Endodermal cell (in vitro differentiated cells): Measurements from ENCODE around the gene ACAD11. TPM values are rescaled to one million over a fixed set of nuclear protein-coding genes. Genes with fewer than 3 reads are reported as not detected.

Experiments
- DNase-seq: peaks from one replicate; pipeline ENCODE4 v3.0.0-alpha.2; 2017
- H3K27ac ChIP-seq: 2 replicates; pipeline ENCODE4 v1.5.1; 2013; ENCODE audit warnings: mild to moderate bottlenecking, low read depth, low read length, moderate library complexity
- H3K27me3 ChIP-seq: 2 replicates; pipeline ENCODE4 v1.6.1; 2013; ENCODE audit warnings: mild to moderate bottlenecking, low read length, moderate library complexity; ENCODE audit not compliant: insufficient read depth, control insufficient read depth, poor library complexity, severe bottlenecking
- H3K36me3 ChIP-seq: 2 replicates; pipeline ENCODE4 v1.7.0; 2013; ENCODE audit warnings: mild to moderate bottlenecking, low read length, moderate library complexity; ENCODE audit not compliant: control insufficient read depth, insufficient read depth
- H3K4me1 ChIP-seq: one replicate; pipeline ENCODE4 v1.7.0; 2013; ENCODE audit warnings: low read length; ENCODE audit not compliant: control insufficient read depth, insufficient read depth
- H3K4me3 ChIP-seq: 2 replicates; pipeline ENCODE4 v1.5.1; 2013; ENCODE audit warnings: mild to moderate bottlenecking, low read length, moderate library complexity
- H3K9ac ChIP-seq: 2 replicates; pipeline ENCODE4 v1.6.1; 2013; ENCODE audit warnings: mild to moderate bottlenecking, low read length, moderate library complexity; ENCODE audit not compliant: poor library complexity, severe bottlenecking; ENCODE audit errors: extremely low read depth
- H3K9me3 ChIP-seq: 2 replicates; pipeline ENCODE4 v1.6.1; 2013; ENCODE audit warnings: mild to moderate bottlenecking, low read length, moderate library complexity; ENCODE audit not compliant: control insufficient read depth
- H3K27ac Mint-ChIP-seq: 2 replicates; pipeline ENCODE4 v1.8.0; 2020; ENCODE audit warnings: mixed read lengths
- H3K27me3 Mint-ChIP-seq: 2 replicates; pipeline ENCODE4 v1.8.0; 2021; ENCODE audit warnings: mild to moderate bottlenecking, mixed read lengths; ENCODE audit not compliant: insufficient read depth
- H3K36me3 Mint-ChIP-seq: 2 replicates; pipeline ENCODE4 v1.8.0; 2020; ENCODE audit warnings: low read depth, mixed read lengths
- H3K4me1 Mint-ChIP-seq: 2 replicates; pipeline ENCODE4 v1.8.0; 2020; ENCODE audit warnings: mixed read lengths
- H3K4me3 Mint-ChIP-seq: 2 replicates; pipeline ENCODE4 v1.8.0; 2020; ENCODE audit warnings: mild to moderate bottlenecking, moderate library complexity, mixed read lengths
- H3K9me3 Mint-ChIP-seq: 2 replicates; pipeline ENCODE4 v1.8.0; 2020; ENCODE audit warnings: mild to moderate bottlenecking, mixed read lengths
- CTCF ChIP-seq: fragments of 200-600 bp; sonication (generic); conservative IDR thresholded peaks from 2 replicates; pipeline ENCODE4 v1.5.0; 2021; ENCODE audit warnings: antibody characterized with exemption, mild to moderate bottlenecking
- WGBS, 2 experiments: methylation state at CpG; one replicate each; pipeline versions ENCODE4 v1.1.5 to v1.1.7; 2013; ENCODE audit warnings: missing lambda C conversion rate in 2 of 2, mixed read lengths in 1 of 2; ENCODE audit not compliant: insufficient coverage in 1 of 2, insufficient read length in 1 of 2; 5-methylcytosine and 5-hydroxymethylcytosine counted together
- total RNA-seq, 2 donors: library from RNA; stranded (reverse); fragmentation: NEBNext Ultra II Directional in 1 of 2; extraction: Animal tissue kit (Norgen Biotek cat#: 25700) in 1 of 2; gene quantifications; 2 replicates in 1 of 2; 3 replicates in 1 of 2; pipeline ENCODE4 v1.2.1, GENCODE V29; 2021

ACAD11 gene
- total RNA-seq, 2 donors from 2014 or later, result 21.4 to 22.8 TPM

GRCh38 chr3:132545471-132545870 lies 114.1 kb downstream of the ACAD11 start:
- WGBS, 2 experiments, result 94% methylated on average over 3 of the region's 3 CpGs; no CpG with 5 or more reads in 1 of the 2 experiments
- H3K36me3 ChIP-seq, result peaks cover 5% of the 10 kb centered on the region
- no peak overlapping the region for H3K27ac ChIP-seq
- H3K9ac ChIP-seq, result no peak overlapping the region
- no peak for TF ChIP-seq CTCF
- no peaks in the 10 kb centered on the region for H3K27me3 ChIP-seq
- peaks cover 3% of the 10 kb centered on the region for H3K4me1 ChIP-seq
- peaks cover 3% of the 10 kb centered on the region for H3K9me3 Mint-ChIP-seq
- H3K4me1 Mint-ChIP-seq, result no peaks in the 10 kb centered on the region
- no peak overlapping the region for H3K4me3 Mint-ChIP-seq
- H3K27ac Mint-ChIP-seq, result no peak overlapping the region
- H3K27me3 Mint-ChIP-seq, result no peaks in the 10 kb centered on the region
- no peak overlapping the region for H3K4me3 ChIP-seq
- H3K9me3 ChIP-seq, result no peaks in the 10 kb centered on the region
- DNase-seq, result no peak
- H3K36me3 Mint-ChIP-seq, result peaks cover 9% of the 10 kb centered on the region

- no peaks in the 10 kb centered on the region for H3K9me3 ChIP-seq
- H3K9ac ChIP-seq, result no peak overlapping the region
- no peak overlapping the region for H3K27ac ChIP-seq
- H3K27me3 ChIP-seq, result no peaks in the 10 kb centered on the region
- TF ChIP-seq CTCF, result no peak
- Mint-ChIP-seq H3K4me1 (peaks cover 8% of the 10 kb centered on the region), H3K27me3 (no peaks in the 10 kb centered on the region), H3K36me3 (peaks cover 17% of the 10 kb centered on the region), H3K4me3 (no peak overlapping the region), H3K27ac (peak overlapping the region; percentile 33), H3K9me3 (peaks cover 3% of the 10 kb centered on the region)
- H3K4me1 ChIP-seq, result peaks cover 9% of the 10 kb centered on the region
- WGBS, 2 experiments, result 97 to 100% methylated on average over 2 of the region's 2 CpGs
- H3K36me3 ChIP-seq, result peaks cover 19% of the 10 kb centered on the region
- no peak overlapping the region for H3K4me3 ChIP-seq
- DNase-seq, result no peak
These were observed 115.5 kb downstream of the ACAD11 start for GRCh38 chr3:132544130-132544529.

- peaks cover 9% of the 10 kb centered on the region for H3K4me1 ChIP-seq
- H3K9me3 ChIP-seq, result no peaks in the 10 kb centered on the region
- TF ChIP-seq CTCF, result no peak
- H3K27me3 ChIP-seq, result no peaks in the 10 kb centered on the region
- H3K36me3 ChIP-seq, result peaks cover 28% of the 10 kb centered on the region
- no peak overlapping the region for H3K4me3 ChIP-seq
- no peak for DNase-seq
- peaks cover 23% of the 10 kb centered on the region for H3K36me3 Mint-ChIP-seq
- H3K9ac ChIP-seq, result no peak overlapping the region
- peaks cover 1% of the 10 kb centered on the region for H3K9me3 Mint-ChIP-seq
- no peak overlapping the region for H3K4me3 Mint-ChIP-seq
- H3K4me1 Mint-ChIP-seq, result peaks cover 8% of the 10 kb centered on the region
- 89 to 98% methylated on average over 1 to 2 of the region's 2 CpGs for WGBS, 2 experiments
- no peaks in the 10 kb centered on the region for H3K27me3 Mint-ChIP-seq
- no peak overlapping the region for H3K27ac ChIP-seq
- H3K27ac Mint-ChIP-seq, result no peak overlapping the region
These were observed 116.4 kb downstream of the ACAD11 start for GRCh38 chr3:132543011-132543739.
